Colonic mucosa (tissue), 4 donors: ENCODE results near the gene ANAPC13. TPM values are rescaled to one million over a fixed set of nuclear protein-coding genes. Genes with fewer than 3 reads are reported as not detected.

Experiments
- DNase-seq: peaks from one replicate; pipeline ENCODE4 v3.0.0-alpha.2; 2020
- H3K27ac ChIP-seq: fragments of 200-600 bp; one replicate; pipeline ENCODE4 v1.8.0; 2021
- H3K27me3 ChIP-seq: fragments of 200-600 bp; one replicate; pipeline ENCODE4 v1.8.0; 2021
- H3K36me3 ChIP-seq: fragments of 200-600 bp; one replicate; pipeline ENCODE4 v1.8.0; 2021
- H3K4me1 ChIP-seq: fragments of 200-600 bp; one replicate; pipeline ENCODE4 v1.8.0; 2021; ENCODE audit warnings: mild to moderate bottlenecking
- H3K4me3 ChIP-seq: fragments of 200-600 bp; one replicate; pipeline ENCODE4 v1.8.0; 2021
- H3K9ac ChIP-seq, 2 donors: one replicate each; pipeline ENCODE4 v1.7.0; 2013; ENCODE audit warnings: control low read depth in 2 of 2, low read depth in 2 of 2, low read length in 2 of 2
- H3K9me3 ChIP-seq: fragments of 200-600 bp; one replicate; pipeline ENCODE4 v1.8.0; 2021
- CTCF ChIP-seq: fragments of 200-600 bp; IDR thresholded peaks from one replicate; pipeline ENCODE4 v1.8.0; 2022; ENCODE audit warnings: antibody characterized with exemption, mild to moderate bottlenecking
- intact Hi-C: fragments of 100-400 bp; cut with DNase I; formaldehyde crosslinking; loops from one replicate; pipeline ENCODE4 v1.14.1; 2022
- total RNA-seq, 2 donors: library from RNA; stranded (reverse); fragmentation: NEBNext Ultra II Directional in 1 of 2; extraction: Animal tissue kit (Norgen Biotek cat#: 25700) in 1 of 2; gene quantifications; one replicate each; pipeline ENCODE4 v1.2.1, GENCODE V29; 2021
- donor health status: healthy.
- donor health status: DM: no; HTN: no; CAD: no.
- donor health status: DM: no; HTN: no; CAD: no.

Gene ANAPC13
- total RNA-seq, 2 donors from 2014 or later, result 31.6 to 33.5 TPM

- intact Hi-C loops, result no loop called here
- Histone ChIP-seq H3K9ac (no peak overlapping the region), H3K36me3 (peaks cover 11% of the 10 kb centered on the region), H3K4me1 (peaks cover 6% of the 10 kb centered on the region), H3K4me3 (no peak overlapping the region), H3K27me3 (no peaks in the 10 kb centered on the region), H3K9me3 (no peaks in the 10 kb centered on the region), H3K27ac (peak overlapping the region; percentile 2)
- no peak for DNase-seq
- no peak for TF ChIP-seq CTCF
Observed at GRCh38 chr3:134482622-134483021, 3.2 kb downstream of the ANAPC13 start.

GRCh38 chr3:134481166-134481565 lies 4.6 kb downstream of the ANAPC13 start:
- no peak for DNase-seq
- H3K9me3 ChIP-seq, result no peaks in the 10 kb centered on the region
- H3K4me3 ChIP-seq, result no peak overlapping the region
- intact Hi-C loops, result no loop called here
- H3K4me1 ChIP-seq, result peaks cover 6% of the 10 kb centered on the region
- H3K27ac ChIP-seq, result no peak overlapping the region
- H3K36me3 ChIP-seq, result peaks cover 12% of the 10 kb centered on the region
- H3K9ac ChIP-seq, result no peak overlapping the region
- no peaks in the 10 kb centered on the region for H3K27me3 ChIP-seq
- no peak for TF ChIP-seq CTCF

- H3K9me3 ChIP-seq, result no peaks in the 10 kb centered on the region
- no peak overlapping the region for H3K4me3 ChIP-seq
- H3K9ac ChIP-seq, result no peak overlapping the region
- H3K27me3 ChIP-seq, result no peaks in the 10 kb centered on the region
- H3K27ac ChIP-seq, result no peak overlapping the region
- peaks cover 6% of the 10 kb centered on the region for H3K4me1 ChIP-seq
- H3K36me3 ChIP-seq, result peaks cover 12% of the 10 kb centered on the region
- DNase-seq, result no peak
- TF ChIP-seq CTCF, result no peak
- intact Hi-C loops, result no loop called here
Observed at GRCh38 chr3:134480546-134480945, 5.2 kb downstream of the ANAPC13 start.

- H3K27ac ChIP-seq, result no peak overlapping the region
- H3K27me3 ChIP-seq, result no peaks in the 10 kb centered on the region
- no peak overlapping the region for H3K9ac ChIP-seq
- no peaks in the 10 kb centered on the region for H3K4me1 ChIP-seq
- TF ChIP-seq CTCF, result no peak
- H3K4me3 ChIP-seq, result no peak overlapping the region
- DNase-seq, result no peak
- peaks cover 12% of the 10 kb centered on the region for H3K36me3 ChIP-seq
- intact Hi-C loops, result loop anchor here (5.0 kb wide), 1 partner anchor 266 kb away; no protein-coding TSS in a partner anchor
- H3K9me3 ChIP-seq, result no peaks in the 10 kb centered on the region
Observed at GRCh38 chr3:134477938-134478337, 7.8 kb downstream of the ANAPC13 start.

GRCh38 chr3:134477002-134477401 lies 8.8 kb downstream of the ANAPC13 start:
- H3K9me3 ChIP-seq, result no peaks in the 10 kb centered on the region
- intact Hi-C loops, result loop anchor here (5.0 kb wide), 1 partner anchor 265 kb away; no protein-coding TSS in a partner anchor
- no peak overlapping the region for H3K27ac ChIP-seq

More at GRCh38 chr3:134477002-134477401, 8.8 kb downstream of the ANAPC13 start:
- no peaks in the 10 kb centered on the region for H3K4me1 ChIP-seq
- no peak for TF ChIP-seq CTCF
- no peak overlapping the region for H3K9ac ChIP-seq
- no peak overlapping the region for H3K4me3 ChIP-seq
- no peaks in the 10 kb centered on the region for H3K27me3 ChIP-seq
- peaks cover 12% of the 10 kb centered on the region for H3K36me3 ChIP-seq
- DNase-seq, result no peak
